HepG2 (cell line): ENCODE data around the gene NECTIN2. TPM values are rescaled to one million over a fixed set of nuclear protein-coding genes. Genes with fewer than 3 reads are reported as not detected.

Source experiments
- ATF3 ChIP-seq: sonication (generic); formaldehyde crosslinking; IDR thresholded peaks from 2 replicates; pipeline ENCODE4 v1.4.0; 2020; ENCODE audit warnings: missing genetic modification reagents
- DNMT1 ChIP-seq: sonication (generic); formaldehyde crosslinking; IDR thresholded peaks from 2 replicates; pipeline ENCODE4 v1.5.1; 2020; ENCODE audit warnings: mild to moderate bottlenecking, missing genetic modification reagents
- FOXC1 ChIP-seq: sonication (generic); formaldehyde crosslinking; IDR thresholded peaks from 2 replicates; pipeline ENCODE4 v1.8.0; 2022; ENCODE audit warnings: mild to moderate bottlenecking, missing genetic modification reagents, borderline replicate concordance
- FOXO1 ChIP-seq: sonication (generic); formaldehyde crosslinking; IDR thresholded peaks from 2 replicates; pipeline ENCODE4 v1.4.0; 2020; ENCODE audit warnings: missing genetic modification reagents
- JARID2 ChIP-seq: sonication (generic); formaldehyde crosslinking; IDR thresholded peaks from 2 replicates; pipeline ENCODE4 v1.8.1; 2023; ENCODE audit warnings: missing genetic modification reagents, inconsistent platforms; ENCODE audit not compliant: insufficient replicate concordance
- MEF2D ChIP-seq: sonication (generic); formaldehyde crosslinking; IDR thresholded peaks from 2 replicates; pipeline ENCODE4 v1.5.1; 2020; ENCODE audit warnings: mild to moderate bottlenecking, missing genetic modification reagents
- MIER2 ChIP-seq: IDR thresholded peaks from 2 replicates; pipeline ENCODE4 v1.6.1; 2016; ENCODE audit warnings: missing biosample characterization, missing genetic modification reagents
- MLX ChIP-seq: IDR thresholded peaks from 2 replicates; pipeline ENCODE4 v1.6.1; 2016
- MTA1 ChIP-seq: sonication (generic); formaldehyde crosslinking; IDR thresholded peaks from 2 replicates; pipeline ENCODE4 v1.4.0; 2020; ENCODE audit warnings: missing genetic modification reagents, mild to moderate bottlenecking, borderline replicate concordance
- NFRKB ChIP-seq: fragments of 450-650 bp; IDR thresholded peaks from 2 replicates; pipeline ENCODE4 v1.6.1; 2017
- RERE ChIP-seq: IDR thresholded peaks from 2 replicates; pipeline ENCODE4 v1.6.1; 2016; ENCODE audit warnings: low read depth, missing genetic modification reagents, missing compliant biosample characterization
- SIN3A ChIP-seq: IDR thresholded peaks from 2 replicates; pipeline ENCODE4 v1.6.1; 2011; ENCODE audit warnings: low read depth, mild to moderate bottlenecking, control low read depth, low read length, borderline replicate concordance
- SRSF4 ChIP-seq: fragments of 200-400 bp; formaldehyde crosslinking; IDR thresholded peaks from one replicate; pipeline ENCODE4 v1.6.1; 2018; ENCODE audit warnings: mild to moderate bottlenecking, low read depth, low read length, moderate library complexity; ENCODE audit not compliant: poor library complexity, severe bottlenecking
- TCF7 ChIP-seq: sonication (generic); IDR thresholded peaks from 2 replicates; pipeline ENCODE4 v1.6.1; 2016; ENCODE audit warnings: antibody characterized with exemption, low read depth
- ZC3H13 ChIP-seq: sonication (generic); formaldehyde crosslinking; IDR thresholded peaks from 2 replicates; pipeline ENCODE4 v1.8.1; 2023; ENCODE audit warnings: mild to moderate bottlenecking, missing genetic modification reagents, moderate library complexity
- ZNF12 ChIP-seq: sonication (generic); formaldehyde crosslinking; IDR thresholded peaks from 2 replicates; pipeline ENCODE4 v1.5.0; 2020; ENCODE audit warnings: missing genetic modification reagents
- ZNF383 ChIP-seq: sonication (generic); formaldehyde crosslinking; IDR thresholded peaks from 2 replicates; pipeline ENCODE4 v1.4.0; 2020; ENCODE audit warnings: missing genetic modification reagents, mild to moderate bottlenecking, borderline replicate concordance
- ZNF431 ChIP-seq: sonication (generic); formaldehyde crosslinking; IDR thresholded peaks from 2 replicates; pipeline ENCODE4 v1.9.0; 2022; ENCODE audit warnings: missing genetic modification reagents, low read depth, mild to moderate bottlenecking, borderline replicate concordance
- polyA plus RNA-seq, 8 experiments: library from polyadenylated mRNA; depleted of rRNA in 3 of 8; stranded (reverse) in 7 of 8; unstranded in 1 of 8; fragments of >200 nt; fragmentation: Illumina TruSeq in 4 of 8; extraction: Trizol in 4 of 8; gene quantifications; 2 replicates each; pipeline versions ENCODE4 v1.2.1 to v1.2.3, GENCODE V29; 2011 to 2016; ENCODE audit warnings: low read depth in 4 of 8, missing spikeins in 1 of 8, mixed read lengths in 1 of 8; ENCODE audit not compliant: insufficient read depth in 1 of 8
- total RNA-seq, 5 experiments: library from RNA; depleted of rRNA; stranded (reverse); fragments of >200 nt; fragmentation: Illumina TruSeq; extraction: Trizol; gene quantifications; 2 replicates each; pipeline ENCODE4 v1.2.3, GENCODE V29; 2016; ENCODE audit warnings: low read depth in 1 of 5
- TF ChIP-seq, protein P1 (sequence below): sonication (generic); formaldehyde crosslinking; IDR thresholded peaks from 2 replicates; pipeline ENCODE4 v1.9.0; 2021; ENCODE audit warnings: missing genetic modification reagents, borderline replicate concordance
- TF ChIP-seq, protein P2 (sequence below): sonication (generic); formaldehyde crosslinking; IDR thresholded peaks from 2 replicates; pipeline ENCODE4 v1.5.0; 2020; ENCODE audit warnings: missing genetic modification reagents, mild to moderate bottlenecking, borderline replicate concordance

The NECTIN2 gene
- total and polyA plus RNA-seq, 2 of the 13 experiments (the other 11 are each of a cell fraction or from before 2014, with no cell fraction given) = 75.4 to 114 TPM

DNA sequence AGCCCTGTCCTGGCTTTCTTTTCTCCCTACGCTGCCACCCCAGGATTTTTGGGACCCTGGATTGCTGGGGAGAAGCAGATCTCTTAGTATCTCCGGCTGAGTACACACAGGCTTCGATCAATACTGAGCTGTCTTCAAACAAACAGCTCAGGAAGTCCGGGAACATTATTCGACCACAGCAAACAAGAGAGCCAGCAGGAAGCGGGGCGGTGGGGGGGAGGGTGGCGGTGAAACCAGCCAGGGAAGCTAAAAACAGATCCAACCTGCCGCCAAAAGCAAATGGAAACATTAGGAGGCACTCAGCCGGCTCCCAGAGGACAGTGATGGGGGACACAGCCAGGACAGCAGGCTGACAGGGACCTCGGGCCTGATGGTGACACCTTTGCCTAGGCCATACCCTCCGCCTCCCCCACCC lies 49.4 kb upstream of the NECTIN2 start (continued):
- TF ChIP-seq, protein P1, sequence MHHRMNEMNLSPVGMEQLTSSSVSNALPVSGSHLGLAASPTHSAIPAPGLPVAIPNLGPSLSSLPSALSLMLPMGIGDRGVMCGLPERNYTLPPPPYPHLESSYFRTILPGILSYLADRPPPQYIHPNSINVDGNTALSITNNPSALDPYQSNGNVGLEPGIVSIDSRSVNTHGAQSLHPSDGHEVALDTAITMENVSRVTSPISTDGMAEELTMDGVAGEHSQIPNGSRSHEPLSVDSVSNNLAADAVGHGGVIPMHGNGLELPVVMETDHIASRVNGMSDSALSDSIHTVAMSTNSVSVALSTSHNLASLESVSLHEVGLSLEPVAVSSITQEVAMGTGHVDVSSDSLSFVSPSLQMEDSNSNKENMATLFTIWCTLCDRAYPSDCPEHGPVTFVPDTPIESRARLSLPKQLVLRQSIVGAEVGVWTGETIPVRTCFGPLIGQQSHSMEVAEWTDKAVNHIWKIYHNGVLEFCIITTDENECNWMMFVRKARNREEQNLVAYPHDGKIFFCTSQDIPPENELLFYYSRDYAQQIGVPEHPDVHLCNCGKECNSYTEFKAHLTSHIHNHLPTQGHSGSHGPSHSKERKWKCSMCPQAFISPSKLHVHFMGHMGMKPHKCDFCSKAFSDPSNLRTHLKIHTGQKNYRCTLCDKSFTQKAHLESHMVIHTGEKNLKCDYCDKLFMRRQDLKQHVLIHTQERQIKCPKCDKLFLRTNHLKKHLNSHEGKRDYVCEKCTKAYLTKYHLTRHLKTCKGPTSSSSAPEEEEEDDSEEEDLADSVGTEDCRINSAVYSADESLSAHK (CRISPR knock-in tag) = no peak
- no peak for TF ChIP-seq ATF3 (CRISPR knock-in tag)
- TF ChIP-seq RERE = 0 out of 2 replicates have a peak, but pooled peaks have one; percentile 20
- no peak for TF ChIP-seq ZNF383 (CRISPR knock-in tag)
- peak; percentile 87 for TF ChIP-seq FOXO1 (CRISPR knock-in tag)
- no peak for TF ChIP-seq SIN3A
- TF ChIP-seq ZNF431 (CRISPR knock-in tag) = no peak
- no peak for TF ChIP-seq DNMT1
- TF ChIP-seq ZNF12 (CRISPR knock-in tag) = 0 out of 2 replicates have a peak, but pooled peaks have one; percentile 21
- no peak for TF ChIP-seq ZC3H13
- TF ChIP-seq TCF7 = peak; percentile 90
- TF ChIP-seq SRSF4 = no peak
- no peak for TF ChIP-seq NFRKB
- TF ChIP-seq MIER2 (CRISPR knock-in tag) = no peak
- no peak for TF ChIP-seq JARID2 (CRISPR knock-in tag)
- TF ChIP-seq MLX (CRISPR knock-in tag) = no peak
- TF ChIP-seq MTA1 (CRISPR knock-in tag) = no peak; the same call in 1 of the 2 replicates
- TF ChIP-seq, protein P2, sequence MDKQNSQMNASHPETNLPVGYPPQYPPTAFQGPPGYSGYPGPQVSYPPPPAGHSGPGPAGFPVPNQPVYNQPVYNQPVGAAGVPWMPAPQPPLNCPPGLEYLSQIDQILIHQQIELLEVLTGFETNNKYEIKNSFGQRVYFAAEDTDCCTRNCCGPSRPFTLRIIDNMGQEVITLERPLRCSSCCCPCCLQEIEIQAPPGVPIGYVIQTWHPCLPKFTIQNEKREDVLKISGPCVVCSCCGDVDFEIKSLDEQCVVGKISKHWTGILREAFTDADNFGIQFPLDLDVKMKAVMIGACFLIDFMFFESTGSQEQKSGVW (CRISPR knock-in tag) = no peak
- TF ChIP-seq FOXC1 (CRISPR knock-in tag) = no peak
- TF ChIP-seq MEF2D (CRISPR knock-in tag) = peak; percentile 73
